ENCODE data around the gene PUS10. TPM values are rescaled to one million over a fixed set of nuclear protein-coding genes. Genes with fewer than 3 reads are reported as not detected.

PUS10 gene
- total and polyA plus RNA-seq, 2 of the 8 experiments (the other 6 are each of a cell fraction or from before 2014, with no cell fraction given), result 1.3 to 3.1 TPM

- TF ChIP-seq CHD7 (IDR thresholded peaks at IDR 0.05; ENCODE audit: insufficient replicate concordance, low read length), result no peak
- TF ChIP-seq KDM1A (IDR thresholded peaks at IDR 0.05; ENCODE audit: borderline replicate concordance, low read length), result no peak
- no peak for TF ChIP-seq FOSL1 (IDR thresholded peaks at IDR 0.05; ENCODE audit: insufficient read depth, low read depth, low read length)
- TF ChIP-seq POLR2AphosphoS5 (IDR thresholded peaks at IDR 0.05; ENCODE audit: low read depth, low read length), result no peak
- no peak for TF ChIP-seq CBX5 (IDR thresholded peaks at IDR 0.05; ENCODE audit: low read depth, low read length)
- no peak for TF ChIP-seq POLR2A (IDR thresholded peaks at IDR 0.05; ENCODE audit: control extremely low read depth in 1 of 2, low read depth in 2 of 2, low read length in 2 of 2)
- no peak for TF ChIP-seq SUZ12 (IDR thresholded peaks at IDR 0.05; ENCODE audit: low read length)
- TF ChIP-seq SRF (IDR thresholded peaks at IDR 0.05; ENCODE audit: low read depth, low read length), result no peak
- no peak for TF ChIP-seq CHD2 (IDR thresholded peaks at IDR 0.05; ENCODE audit: low read length)
- TF ChIP-seq GABPA (IDR thresholded peaks at IDR 0.05; ENCODE audit: borderline replicate concordance, insufficient read depth, low read length), result no peak
- TF ChIP-seq, protein P1, sequence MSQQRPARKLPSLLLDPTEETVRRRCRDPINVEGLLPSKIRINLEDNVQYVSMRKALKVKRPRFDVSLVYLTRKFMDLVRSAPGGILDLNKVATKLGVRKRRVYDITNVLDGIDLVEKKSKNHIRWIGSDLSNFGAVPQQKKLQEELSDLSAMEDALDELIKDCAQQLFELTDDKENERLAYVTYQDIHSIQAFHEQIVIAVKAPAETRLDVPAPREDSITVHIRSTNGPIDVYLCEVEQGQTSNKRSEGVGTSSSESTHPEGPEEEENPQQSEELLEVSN (IDR thresholded peaks at IDR 0.05), result no peak
Measured at GRCh38 chr2:60907329-60907728, 110.7 kb downstream of the PUS10 start (continued).
